Effector memory CD8-positive, alpha-beta T cell (primary cell): ENCODE results near the gene ETHE1.

Experiments
- ATAC-seq: fragments of 150-1000 bp; cut with Tn5 transposase; replicated peaks from 2 replicates; pipeline ENCODE4 v1.10.0; 2021; ENCODE audit warnings: mild to moderate bottlenecking, moderate library complexity
- DNase-seq, 3 experiments: peaks; one replicate each; pipeline ENCODE4 v3.0.0; 2021
- H3K27ac Mint-ChIP-seq, 2 donors: one replicate each; pipeline ENCODE4 v1.8.0; 2022; ENCODE audit warnings: mild to moderate bottlenecking in 2 of 2, mixed read lengths in 2 of 2, moderate library complexity in 2 of 2
- H3K27me3 Mint-ChIP-seq, 2 donors: one replicate each; pipeline ENCODE4 v1.8.0; 2022; ENCODE audit warnings: mixed read lengths in 2 of 2
- H3K36me3 Mint-ChIP-seq: one replicate; pipeline ENCODE4 v1.8.0; 2022; ENCODE audit warnings: mild to moderate bottlenecking, moderate library complexity, mixed read lengths; ENCODE audit not compliant: insufficient read depth
- H3K4me1 Mint-ChIP-seq, 2 donors: one replicate each; pipeline ENCODE4 v1.8.0; 2022; ENCODE audit warnings: low read depth in 2 of 2, mixed read lengths in 2 of 2
- H3K4me3 Mint-ChIP-seq, 2 donors: one replicate each; pipeline ENCODE4 v1.8.0; 2022; ENCODE audit warnings: mild to moderate bottlenecking in 2 of 2, mixed read lengths in 2 of 2, moderate library complexity in 2 of 2
- H3K9me3 Mint-ChIP-seq, 2 donors: one replicate each; pipeline ENCODE4 v1.8.0; 2022; ENCODE audit warnings: mixed read lengths in 2 of 2

Gene ETHE1

DNA sequence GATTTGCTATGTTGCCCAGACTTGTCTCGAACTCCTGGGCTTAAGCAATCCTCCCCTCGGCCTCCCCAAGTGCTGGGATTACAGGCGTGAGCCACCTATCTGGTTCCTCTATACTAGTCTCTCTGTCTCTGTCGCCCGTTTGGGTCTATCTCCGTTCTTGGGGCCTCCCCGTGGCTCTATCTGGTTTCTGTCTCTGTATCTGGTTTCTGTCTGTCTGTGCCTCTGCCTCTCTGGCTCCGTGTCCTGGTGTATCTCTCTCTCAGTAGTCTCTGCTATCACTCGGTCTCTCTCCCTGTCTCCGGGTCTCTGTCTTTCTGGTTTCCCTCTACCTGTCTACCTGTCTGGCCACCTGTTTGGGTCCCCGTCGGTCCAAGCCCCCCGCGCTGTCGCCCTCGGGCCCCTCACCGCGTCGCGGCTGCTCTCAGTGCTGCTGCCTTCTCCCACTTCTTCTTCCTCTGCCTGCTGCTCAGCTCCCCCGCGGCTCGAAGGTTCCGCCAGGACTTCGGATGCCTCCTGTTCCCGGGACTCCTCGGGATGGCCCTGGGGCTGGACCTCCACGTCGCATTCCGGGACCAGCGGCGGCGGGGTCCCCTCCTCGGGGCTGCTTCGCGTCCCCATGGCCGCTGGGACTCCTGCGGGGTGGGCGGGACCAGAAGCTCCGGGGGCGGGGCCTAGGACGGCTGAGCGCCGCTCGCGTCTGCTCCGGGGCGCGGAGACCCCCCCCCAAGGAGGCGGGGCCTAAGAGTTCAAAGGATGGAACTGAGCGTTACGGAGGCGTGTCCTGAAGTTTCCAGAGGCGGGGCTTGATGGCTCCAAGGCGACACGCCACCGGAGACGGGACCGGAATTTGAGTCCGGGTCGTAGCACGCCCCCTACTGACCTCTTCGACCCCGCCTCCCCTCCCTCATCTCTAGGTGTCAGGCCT lies 23.2 kb downstream of the ETHE1 start:
- peak overlapping the region; percentile 96 to 97 for H3K4me3 Mint-ChIP-seq
- no peaks in the 10 kb centered on the region for H3K9me3 Mint-ChIP-seq
- peak; percentile 96 to 98 (median 97) for DNase-seq
- H3K27me3 Mint-ChIP-seq = no peaks in the 10 kb centered on the region
- H3K36me3 Mint-ChIP-seq = peaks cover 11% of the 10 kb centered on the region
- peak; percentile 94 for ATAC-seq
- peaks cover 18 to 27% of the 10 kb centered on the region in 2 donors for H3K4me1 Mint-ChIP-seq
- peak overlapping the region; percentile 91 to 97 for H3K27ac Mint-ChIP-seq

DNA sequence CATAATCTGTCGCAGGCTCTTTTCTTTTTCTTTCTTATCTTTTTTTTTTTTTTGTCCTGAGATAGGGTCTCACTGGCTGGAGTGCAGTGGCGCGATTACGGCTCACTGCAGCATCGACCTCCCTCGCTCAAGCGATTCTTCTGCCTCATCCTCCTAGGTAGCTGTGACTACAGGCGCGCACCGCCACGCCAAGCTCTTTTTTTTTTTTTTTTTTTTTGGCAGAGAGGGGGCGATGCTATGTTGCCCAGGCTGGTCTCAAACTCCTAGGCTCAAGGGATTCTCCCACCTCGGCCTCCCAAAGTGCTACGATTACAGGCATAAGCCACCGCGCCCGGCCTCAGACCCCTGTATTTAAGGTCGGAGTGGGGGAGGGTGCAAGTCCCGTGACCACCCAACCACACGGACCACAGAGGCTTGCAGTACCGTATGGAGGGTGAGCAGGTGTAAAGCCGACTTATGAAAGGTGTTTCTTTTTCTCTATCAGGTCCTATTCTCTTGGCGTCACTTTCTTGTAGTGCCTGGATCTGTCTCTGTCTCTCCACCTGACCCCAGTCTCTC lies 24.5 kb downstream of the ETHE1 start:
- Mint-ChIP-seq H3K27ac (peak overlapping the region in 1 of 2 donors; percentile 97), H3K9me3 (no peaks in the 10 kb centered on the region), H3K36me3 (peaks cover 10% of the 10 kb centered on the region), H3K4me1 (peaks cover 18 to 27% of the 10 kb centered on the region in 2 donors), H3K4me3 (peak overlapping the region; percentile 96 to 97), H3K27me3 (no peaks in the 10 kb centered on the region)
- DNase-seq = no peak
- no peak for ATAC-seq

DNA sequence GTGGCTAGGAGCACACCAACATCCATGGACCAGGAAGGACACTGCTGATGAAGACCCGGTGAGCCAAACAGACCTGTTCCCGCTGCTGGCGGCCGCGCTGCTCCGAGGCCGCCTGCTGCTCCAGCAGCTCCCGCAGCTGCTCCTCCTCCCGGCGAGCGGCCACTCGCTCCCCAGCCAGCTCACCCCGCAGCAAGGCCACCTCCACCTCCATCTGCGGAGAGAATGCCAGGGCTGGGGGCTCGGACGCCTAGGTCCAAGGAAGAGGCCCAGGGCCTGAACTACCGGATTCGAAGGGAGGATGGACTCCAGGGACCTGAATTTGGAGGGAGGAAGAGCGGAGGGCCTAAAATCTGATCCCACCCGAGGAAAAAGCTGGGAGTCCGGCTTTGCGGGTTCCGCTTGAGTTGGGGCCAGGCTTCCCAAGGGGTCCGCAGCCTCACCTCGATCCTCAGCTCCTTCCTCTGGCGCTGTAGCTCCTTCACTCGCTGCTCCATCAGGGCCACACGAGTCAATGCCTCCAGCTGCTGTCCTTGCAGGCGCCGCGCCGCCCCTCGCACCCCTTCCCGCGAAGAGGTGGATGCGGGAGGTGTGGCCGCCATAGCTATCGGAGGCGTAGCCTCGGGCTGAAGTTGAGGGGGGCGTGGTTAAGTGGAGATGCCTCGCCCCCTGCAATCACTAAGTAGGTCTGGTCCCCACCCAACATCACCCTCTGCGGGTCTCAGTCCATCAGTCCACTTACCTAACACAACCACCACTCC lies 25.2 kb downstream of the ETHE1 start:
- Mint-ChIP-seq H3K4me3 (no peak overlapping the region), H3K36me3 (peaks cover 10% of the 10 kb centered on the region)

DNA sequence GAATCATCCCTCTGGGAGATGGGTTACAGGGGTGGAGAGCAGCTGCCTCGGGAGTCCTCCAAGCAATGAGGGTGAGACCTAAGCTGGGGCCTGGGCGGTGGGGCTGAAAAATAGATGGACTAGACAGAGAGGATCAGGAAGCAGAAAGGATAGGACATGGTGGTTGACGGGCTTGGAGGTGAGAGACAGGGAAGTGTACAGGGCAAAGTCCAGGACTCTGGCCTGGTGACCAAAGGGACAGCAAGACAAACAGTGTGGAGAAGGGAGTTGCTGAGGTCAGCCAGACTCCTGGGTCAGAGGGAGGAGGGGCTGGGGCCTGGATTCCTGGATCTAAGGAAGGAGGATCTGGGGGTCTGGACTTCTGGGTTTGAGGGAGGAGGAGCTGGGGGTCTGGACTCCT lies 28.0 kb downstream of the ETHE1 start:
- H3K4me1 Mint-ChIP-seq = peaks cover 11 to 21% of the 10 kb centered on the region in 2 donors
- peaks cover 7% of the 10 kb centered on the region for H3K36me3 Mint-ChIP-seq
- H3K27ac Mint-ChIP-seq = peak overlapping the region; percentile 13 to 83
- no peak overlapping the region for H3K4me3 Mint-ChIP-seq
- no peak for ATAC-seq
- no peak for DNase-seq
- no peaks in the 10 kb centered on the region for H3K27me3 Mint-ChIP-seq
- H3K9me3 Mint-ChIP-seq = no peaks in the 10 kb centered on the region

More for the DNA sequence above, 25.2 kb downstream of the ETHE1 start:
- no peaks in the 10 kb centered on the region for H3K27me3 Mint-ChIP-seq
- no peak for DNase-seq
- no peak overlapping the region for H3K27ac Mint-ChIP-seq
- ATAC-seq = no peak
- no peaks in the 10 kb centered on the region for H3K9me3 Mint-ChIP-seq
- peaks cover 18 to 27% of the 10 kb centered on the region in 2 donors for H3K4me1 Mint-ChIP-seq

DNA sequence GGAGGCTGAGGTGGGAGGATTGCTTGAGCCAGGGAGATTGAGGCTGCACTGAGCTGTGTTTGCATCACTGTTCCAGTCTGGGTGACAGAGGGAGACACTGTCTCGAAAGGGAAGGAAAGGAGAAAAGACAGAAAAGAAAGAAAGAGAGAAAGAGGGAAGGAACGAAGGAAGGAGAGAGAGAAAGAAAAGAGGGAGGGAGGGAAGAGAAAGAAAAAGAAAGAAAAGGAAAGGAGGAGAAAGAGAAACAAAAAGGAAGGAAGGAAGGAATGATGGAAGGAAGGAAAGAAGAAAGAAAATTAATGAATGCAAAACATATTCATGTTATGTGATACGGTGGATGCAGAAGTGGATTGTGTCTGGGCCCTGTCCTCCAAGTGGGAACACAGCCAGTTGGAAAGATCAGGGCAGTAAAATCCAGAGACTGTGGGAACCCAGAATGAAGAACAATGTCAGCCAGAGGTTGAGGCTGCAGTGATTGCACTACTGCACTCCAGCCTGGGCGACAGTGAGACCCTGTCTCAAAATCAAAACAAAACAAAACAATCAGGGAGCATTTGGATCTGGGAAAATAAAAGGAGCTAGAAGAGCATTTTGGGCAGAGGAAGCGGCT lies 28.7 kb downstream of the ETHE1 start:
- Mint-ChIP-seq H3K4me3 (no peak overlapping the region), H3K27me3 (no peaks in the 10 kb centered on the region), H3K4me1 (peaks cover 5 to 17% of the 10 kb centered on the region in 2 donors), H3K27ac (peak overlapping the region; percentile 13 to 83), H3K36me3 (peaks cover 7% of the 10 kb centered on the region), H3K9me3 (no peaks in the 10 kb centered on the region)
- ATAC-seq = no peak
- no peak for DNase-seq

DNA sequence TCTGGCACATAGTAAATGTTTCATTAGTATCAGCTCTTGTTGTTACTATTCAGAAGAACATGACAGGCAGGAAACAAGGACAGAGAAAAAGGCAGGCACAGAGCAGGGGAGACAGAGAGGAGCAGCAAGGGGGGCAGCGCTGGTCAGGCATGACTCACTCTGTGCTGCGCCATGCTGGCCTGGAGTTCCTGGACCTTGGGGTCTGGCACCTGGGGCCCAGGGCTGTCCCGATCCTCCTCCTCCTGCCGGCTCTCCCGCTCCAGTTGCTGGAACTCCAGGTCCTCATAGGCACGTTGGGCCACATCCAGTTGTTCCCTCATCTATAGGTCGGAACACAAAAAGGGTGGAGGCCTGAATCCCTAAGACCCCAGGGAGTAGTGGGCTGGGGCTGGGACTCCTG lies 30.0 kb downstream of the ETHE1 start:
- H3K4me1 Mint-ChIP-seq = peaks cover 0 to 9% of the 10 kb centered on the region in 2 donors
- peaks cover 5% of the 10 kb centered on the region for H3K36me3 Mint-ChIP-seq
- H3K9me3 Mint-ChIP-seq = no peaks in the 10 kb centered on the region
- H3K27me3 Mint-ChIP-seq = no peaks in the 10 kb centered on the region
- DNase-seq (no peak), ATAC-seq (no peak)
- no peak overlapping the region for H3K4me3 Mint-ChIP-seq
- H3K27ac Mint-ChIP-seq = no peak overlapping the region

DNA sequence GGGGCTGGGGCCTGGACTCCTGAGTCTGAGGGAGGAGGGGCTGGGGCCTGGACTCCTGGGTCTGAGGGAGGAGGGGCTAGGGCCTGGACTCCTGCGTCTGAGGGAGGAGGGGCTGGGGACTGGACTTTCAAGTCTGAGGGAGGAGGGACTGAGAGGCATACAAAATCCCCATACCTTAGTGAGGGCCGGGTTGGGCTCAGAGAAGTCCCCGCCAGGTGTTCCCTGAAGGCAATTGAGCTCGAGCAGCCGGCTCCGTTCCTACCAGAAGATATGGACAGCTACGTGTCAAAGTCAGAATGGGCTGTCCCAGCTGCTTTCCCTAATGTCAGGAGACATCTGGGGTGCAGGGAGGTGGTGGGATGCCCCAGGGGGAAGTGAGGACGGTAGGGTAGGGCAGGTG lies 31.9 kb downstream of the ETHE1 start:
- ATAC-seq (no peak), DNase-seq (no peak)
- H3K27ac Mint-ChIP-seq = no peak overlapping the region
- no peak overlapping the region for H3K4me3 Mint-ChIP-seq
- H3K36me3 Mint-ChIP-seq = peaks cover 3% of the 10 kb centered on the region
- peaks cover 0 to 2% of the 10 kb centered on the region in 2 donors for H3K4me1 Mint-ChIP-seq
- H3K27me3 Mint-ChIP-seq = no peaks in the 10 kb centered on the region
- H3K9me3 Mint-ChIP-seq = no peaks in the 10 kb centered on the region

DNA sequence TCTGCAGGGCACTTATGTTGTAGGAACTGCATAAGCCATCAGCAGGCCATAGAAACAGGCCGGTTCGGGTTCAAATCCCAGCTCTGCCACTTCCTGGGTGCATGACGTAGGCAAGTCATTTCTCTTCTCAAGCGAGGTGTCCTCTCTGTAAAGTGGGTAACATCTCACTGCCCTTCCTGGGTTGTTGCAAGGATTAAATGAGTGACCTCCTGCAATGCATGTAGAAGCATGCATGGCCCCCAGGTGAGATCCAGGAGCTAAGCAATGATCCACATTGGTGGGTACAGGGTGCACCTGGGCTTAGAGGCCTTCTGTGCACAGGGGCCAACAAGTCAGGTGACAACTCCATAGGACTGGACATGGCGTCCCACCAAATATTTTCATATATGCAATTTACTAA lies 36.2 kb downstream of the ETHE1 start:
- Mint-ChIP-seq H3K4me3 (no peak overlapping the region), H3K27me3 (no peaks in the 10 kb centered on the region), H3K27ac (no peak overlapping the region), H3K9me3 (no peaks in the 10 kb centered on the region), H3K4me1 (no peaks in the 10 kb centered on the region), H3K36me3 (peaks cover 9% of the 10 kb centered on the region)
- ATAC-seq = no peak
- DNase-seq = no peak

DNA sequence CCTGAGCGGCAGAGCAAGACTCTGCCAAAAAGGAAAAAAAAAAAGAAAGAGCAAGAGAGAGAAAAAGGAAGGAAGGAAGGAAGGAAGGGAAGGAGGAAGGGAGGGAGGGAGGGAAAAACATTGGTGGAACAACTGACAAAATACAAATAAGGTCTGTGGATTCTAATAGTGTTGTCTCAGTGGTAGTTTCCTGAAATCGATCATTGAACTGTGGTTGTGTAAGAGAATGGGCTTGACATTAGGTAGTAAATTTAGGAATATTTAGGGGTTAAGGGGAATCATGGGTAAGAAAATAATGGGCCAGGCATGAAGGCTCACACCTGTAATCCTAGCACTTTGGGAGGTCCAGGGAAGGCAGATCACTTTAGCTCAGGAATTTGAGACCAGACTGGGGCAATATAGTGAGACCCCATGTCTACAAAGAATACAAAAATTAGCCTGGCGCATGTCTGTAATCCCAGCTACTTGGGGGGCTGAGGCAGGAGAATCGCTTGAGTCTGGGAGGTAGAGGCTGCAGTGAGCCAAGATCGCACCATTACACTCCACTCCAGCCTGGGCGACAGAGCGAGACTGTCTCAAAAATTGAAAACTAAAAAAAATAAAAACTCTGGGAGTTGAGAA lies 36.9 kb downstream of the ETHE1 start:
- Mint-ChIP-seq H3K27me3 (no peaks in the 10 kb centered on the region), H3K27ac (no peak overlapping the region)

DNA sequence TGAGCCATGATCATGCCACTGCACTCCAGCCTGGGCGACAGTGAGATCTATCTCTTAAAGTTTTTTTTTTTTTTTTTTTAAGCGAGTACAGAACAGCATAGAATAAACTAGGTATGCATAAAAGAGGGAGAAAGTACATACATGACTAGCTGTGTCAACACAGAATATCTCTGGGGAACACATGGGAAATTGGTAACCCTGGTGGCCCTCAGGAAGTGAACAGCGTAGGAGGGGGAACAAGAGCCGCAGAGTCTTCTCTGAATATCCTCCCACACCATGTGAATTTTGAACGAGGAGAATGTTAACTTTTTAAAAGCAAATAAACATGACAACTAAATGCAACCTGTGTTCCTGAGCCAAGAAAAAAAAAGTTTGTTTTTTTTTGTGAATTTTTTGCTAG lies 37.7 kb downstream of the ETHE1 start:
- Mint-ChIP-seq H3K9me3 (no peaks in the 10 kb centered on the region), H3K4me1 (no peaks in the 10 kb centered on the region), H3K27me3 (no peaks in the 10 kb centered on the region), H3K36me3 (peaks cover 7% of the 10 kb centered on the region), H3K4me3 (no peak overlapping the region), H3K27ac (peak overlapping the region in 1 of 2 donors; percentile 60)
- no peak for ATAC-seq
- no peak for DNase-seq

More for the DNA sequence above, 36.9 kb downstream of the ETHE1 start:
- ATAC-seq (no peak), DNase-seq (no peak)
- Mint-ChIP-seq H3K36me3 (peaks cover 7% of the 10 kb centered on the region), H3K4me3 (no peak overlapping the region), H3K4me1 (no peaks in the 10 kb centered on the region), H3K9me3 (no peaks in the 10 kb centered on the region)

DNA sequence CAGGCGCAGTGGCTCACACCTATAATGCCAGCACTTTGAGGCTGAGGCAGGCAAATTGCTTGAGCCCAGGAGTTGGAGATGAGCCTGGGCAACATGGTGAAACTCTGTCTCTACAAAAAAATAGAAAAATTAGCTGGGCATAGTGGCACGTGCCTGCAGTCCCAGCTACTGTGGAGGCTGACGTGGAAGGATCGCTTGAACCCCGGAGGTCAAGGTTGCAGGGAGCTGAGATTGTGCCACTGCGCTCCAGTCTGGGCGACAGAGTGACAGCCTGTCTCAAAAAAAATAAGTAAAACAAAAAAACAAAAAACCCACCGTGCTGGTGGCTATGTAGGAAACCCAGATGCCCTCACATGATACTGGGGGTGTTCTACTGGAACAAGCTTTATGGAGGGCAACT lies 38.8 kb downstream of the ETHE1 start:
- no peak for ATAC-seq
- H3K27me3 Mint-ChIP-seq = no peaks in the 10 kb centered on the region
- no peak for DNase-seq
- H3K4me3 Mint-ChIP-seq = no peak overlapping the region
- H3K9me3 Mint-ChIP-seq = no peaks in the 10 kb centered on the region
- no peaks in the 10 kb centered on the region for H3K4me1 Mint-ChIP-seq
- peaks cover 7% of the 10 kb centered on the region for H3K36me3 Mint-ChIP-seq
- no peak overlapping the region for H3K27ac Mint-ChIP-seq

DNA sequence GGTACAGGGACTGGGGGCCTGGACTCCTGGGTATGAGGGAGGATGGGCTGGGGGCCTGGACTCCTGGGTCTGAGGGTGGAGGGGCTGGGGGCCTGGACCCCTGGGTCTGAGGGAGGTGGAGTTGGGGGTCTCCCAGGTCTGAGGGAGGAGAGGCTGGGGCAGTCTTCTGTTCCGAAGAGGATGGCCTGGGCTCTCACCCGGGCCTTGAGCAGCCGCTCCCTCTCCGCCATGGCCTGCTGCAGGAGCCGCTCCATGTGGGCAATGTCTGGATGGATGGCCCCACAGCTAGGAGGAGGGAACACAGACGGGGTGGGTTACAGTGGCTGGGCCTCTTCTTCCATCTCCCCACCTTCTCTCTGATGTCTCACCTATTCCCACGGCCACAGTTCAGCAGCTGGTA lies 40.6 kb downstream of the ETHE1 start:
- Mint-ChIP-seq H3K4me1 (no peaks in the 10 kb centered on the region), H3K27ac (peak overlapping the region in 1 of 2 donors; percentile 41), H3K36me3 (peaks cover 7% of the 10 kb centered on the region), H3K27me3 (no peaks in the 10 kb centered on the region), H3K9me3 (no peaks in the 10 kb centered on the region), H3K4me3 (no peak overlapping the region)
- no peak for ATAC-seq
- DNase-seq = no peak

DNA sequence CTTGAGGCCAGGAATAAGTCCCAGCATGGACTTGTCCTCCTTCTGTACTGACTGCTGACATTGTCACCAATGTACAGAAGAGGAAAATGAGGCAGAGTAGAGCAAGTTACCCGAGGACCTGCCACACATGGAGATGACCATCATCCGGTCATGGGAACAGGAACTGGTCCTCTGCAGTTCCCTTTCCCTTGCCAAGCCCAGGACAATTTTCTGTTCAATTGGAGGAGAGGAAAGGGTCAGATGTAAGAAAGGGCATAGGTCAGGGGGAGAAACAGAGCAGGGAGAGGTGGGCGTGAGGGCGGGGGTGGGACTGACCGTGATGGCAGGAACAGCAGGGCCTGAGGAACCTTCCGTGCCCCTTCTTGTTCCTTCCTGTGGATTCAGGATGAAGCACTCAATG lies 41.0 kb downstream of the ETHE1 start:
- H3K9me3 Mint-ChIP-seq = no peaks in the 10 kb centered on the region
- peak overlapping the region in 1 of 2 donors; percentile 46 for H3K27ac Mint-ChIP-seq
- no peak for ATAC-seq
- H3K27me3 Mint-ChIP-seq = no peaks in the 10 kb centered on the region
- H3K36me3 Mint-ChIP-seq = peaks cover 7% of the 10 kb centered on the region
- DNase-seq = no peak
- no peaks in the 10 kb centered on the region for H3K4me1 Mint-ChIP-seq
- H3K4me3 Mint-ChIP-seq = no peak overlapping the region
